ENCODE measurements around the gene GABBR2.
A peak's percentile ranks its signal among the peaks of the same experiment; 100 is the strongest.

The GABBR2 gene

GRCh38 chr9:98488571-98489312, 220.0 kb downstream of the GABBR2 start:
- DNase-seq: peak; percentile 90
- Histone ChIP-seq H3K4me3 (ENCODE audit: low read depth, low read length) (no peak overlapping the region), H3K27ac (peak overlapping the region; percentile 73), H3K36me3 (replicated peaks) (no peaks in the 10 kb centered on the region), H3K27me3 (replicated peaks) (no peaks in the 10 kb centered on the region)
- in situ Hi-C loops (cut with HindIII; ENCODE audit: low pct_ligation_motif_present, low sequenced_read_pairs): no loop called here
- TF ChIP-seq CTCF (IDR thresholded peaks at IDR 0.05; ENCODE audit: low read depth, low read length, missing control alignments): no peak

- H3K27me3 ChIP-seq (replicated peaks): no peaks in the 10 kb centered on the region
- in situ Hi-C loops (cut with HindIII; ENCODE audit: low pct_ligation_motif_present, low sequenced_read_pairs): no loop called here
- H3K27ac ChIP-seq: no peak overlapping the region
- no peak overlapping the region for H3K4me3 ChIP-seq (ENCODE audit: low read depth, low read length)
- DNase-seq: no peak
- TF ChIP-seq CTCF (IDR thresholded peaks at IDR 0.05; ENCODE audit: low read depth, low read length, missing control alignments): no peak
- no peaks in the 10 kb centered on the region for H3K36me3 ChIP-seq (replicated peaks)
Measured at GRCh38 chr9:98485706-98486105, 223.0 kb downstream of the GABBR2 start.

GRCh38 chr9:98484162-98484561, 224.6 kb downstream of the GABBR2 start:
- Histone ChIP-seq H3K4me3 (ENCODE audit: low read depth, low read length) (no peak overlapping the region), H3K27me3 (replicated peaks) (no peaks in the 10 kb centered on the region), H3K27ac (no peak overlapping the region), H3K36me3 (replicated peaks) (no peaks in the 10 kb centered on the region)
- peak; percentile 32 for TF ChIP-seq CTCF (IDR thresholded peaks at IDR 0.05; ENCODE audit: low read depth, low read length, missing control alignments)
- no peak for DNase-seq
- in situ Hi-C loops (cut with HindIII; ENCODE audit: low pct_ligation_motif_present, low sequenced_read_pairs): no loop called here

DNA sequence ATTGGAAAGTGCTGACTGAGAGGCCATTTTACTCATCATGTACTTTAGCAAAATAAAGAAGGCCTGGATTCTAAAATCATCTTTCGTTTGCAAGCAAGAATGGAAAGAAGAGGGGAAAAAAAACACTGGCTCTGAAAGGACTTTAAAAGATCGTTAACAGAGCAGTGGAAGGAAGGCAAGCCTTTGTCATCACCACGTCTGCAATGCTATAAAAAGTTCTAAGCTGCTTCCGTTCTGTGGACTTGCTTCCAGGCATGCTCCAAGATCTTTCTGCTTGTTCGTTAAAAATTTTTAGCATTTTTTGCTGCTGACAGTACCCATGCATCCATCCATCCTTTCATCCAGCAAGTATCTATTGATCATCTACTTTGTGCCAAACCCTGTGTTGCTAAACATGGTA, 226.5 kb downstream of the GABBR2 start:
- DNase-seq: peak; percentile 15
- TF ChIP-seq CTCF (IDR thresholded peaks at IDR 0.05; ENCODE audit: low read depth, low read length, missing control alignments): no peak
- no peaks in the 10 kb centered on the region for H3K27me3 ChIP-seq (replicated peaks)
- H3K27ac ChIP-seq: no peak overlapping the region
- in situ Hi-C loops (cut with HindIII; ENCODE audit: low pct_ligation_motif_present, low sequenced_read_pairs): no loop called here
- no peak overlapping the region for H3K4me3 ChIP-seq (ENCODE audit: low read depth, low read length)
- no peaks in the 10 kb centered on the region for H3K36me3 ChIP-seq (replicated peaks)

DNA sequence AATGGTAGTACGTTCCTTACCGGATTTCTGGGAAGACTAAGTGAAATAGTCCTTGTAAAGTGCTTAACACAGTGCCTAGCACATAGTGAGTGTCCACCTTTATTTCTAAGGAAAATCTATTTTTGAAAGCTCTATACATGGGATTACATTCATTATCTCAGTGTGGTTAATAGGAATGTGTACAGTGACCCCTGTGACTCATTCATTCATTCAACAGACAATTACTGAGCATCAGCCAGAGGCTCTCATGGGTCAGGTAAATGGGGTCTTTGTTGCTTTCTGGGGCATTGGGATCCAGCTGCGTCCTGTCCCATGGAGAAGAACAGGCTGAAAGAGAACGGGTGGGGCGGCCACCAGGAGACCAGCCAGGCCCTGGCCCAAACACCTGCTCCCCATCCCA, 227.1 kb downstream of the GABBR2 start:
- H3K27ac ChIP-seq: no peak overlapping the region
- in situ Hi-C loops (cut with HindIII; ENCODE audit: low pct_ligation_motif_present, low sequenced_read_pairs): no loop called here
- no peak for TF ChIP-seq CTCF (IDR thresholded peaks at IDR 0.05; ENCODE audit: low read depth, low read length, missing control alignments)
- H3K27me3 ChIP-seq (replicated peaks): no peaks in the 10 kb centered on the region
- H3K36me3 ChIP-seq (replicated peaks): no peaks in the 10 kb centered on the region
- H3K4me3 ChIP-seq (ENCODE audit: low read depth, low read length): no peak overlapping the region
- DNase-seq: no peak

All from brain microvascular endothelial cell (primary cell).